Loucy (cell line): Measurements from ENCODE around the gene EPSTI1.

ENCODE experiments used
- H2AFZ ChIP-seq: fragments of 200-600 bp; sonication (generic); 2 replicates; pipeline ENCODE4 v1.6.0; 2016; ENCODE audit warnings: antibody characterized with exemption, mild to moderate bottlenecking, low read length, moderate library complexity
- H3F3A ChIP-seq: fragments of 200-600 bp; 2 replicates; pipeline ENCODE4 v1.6.0; 2016; ENCODE audit warnings: antibody characterized with exemption, low read depth, mild to moderate bottlenecking
- H3K27me3 ChIP-seq: fragments of 200-600 bp; sonication (generic); 2 replicates; pipeline ENCODE4 v1.6.1; 2014; ENCODE audit warnings: low read length, mild to moderate bottlenecking; ENCODE audit not compliant: insufficient read depth, poor library complexity, severe bottlenecking
- H3K36me3 ChIP-seq: fragments of 200-600 bp; sonication (generic); 2 replicates; pipeline ENCODE4 v1.6.1; 2016; ENCODE audit warnings: low read length; ENCODE audit not compliant: insufficient read depth
- H3K4me1 ChIP-seq: fragments of 200-600 bp; sonication (generic); 2 replicates; pipeline ENCODE4 v1.5.1; 2014; ENCODE audit warnings: low read length, mild to moderate bottlenecking; ENCODE audit not compliant: insufficient read depth, poor library complexity, severe bottlenecking
- H3K4me2 ChIP-seq: fragments of 200-600 bp; sonication (generic); 2 replicates; pipeline ENCODE4 v1.6.0; 2014; ENCODE audit warnings: antibody characterized with exemption, low read length, low read depth, mild to moderate bottlenecking; ENCODE audit not compliant: poor library complexity, severe bottlenecking
- H3K4me3 ChIP-seq: fragments of 200-600 bp; sonication (generic); 2 replicates; pipeline ENCODE4 v1.5.1; 2014; ENCODE audit warnings: low read length, mild to moderate bottlenecking, mixed read lengths; ENCODE audit not compliant: poor library complexity, severe bottlenecking
- H3K79me2 ChIP-seq: fragments of 200-600 bp; sonication (generic); 2 replicates; pipeline ENCODE4 v1.6.1; 2014; ENCODE audit warnings: low read length; ENCODE audit not compliant: insufficient read depth
- H3K9ac ChIP-seq: fragments of 200-600 bp; sonication (generic); 2 replicates; pipeline ENCODE4 v1.6.0; 2014; ENCODE audit warnings: mild to moderate bottlenecking, low read depth, low read length, moderate library complexity; ENCODE audit not compliant: poor library complexity, severe bottlenecking
- H3K9me2 ChIP-seq: fragments of 200-600 bp; sonication (generic); replicated peaks from 2 replicates; pipeline ENCODE4 v1.6.1; 2016; ENCODE audit warnings: low read depth, low read length, mixed read lengths
- H3K9me3 ChIP-seq: fragments of 200-600 bp; sonication (generic); 2 replicates; pipeline ENCODE4 v1.6.1; 2014; ENCODE audit warnings: mild to moderate bottlenecking, antibody characterized with exemption, low read length, low read depth; ENCODE audit not compliant: insufficient read depth
- H4K20me1 ChIP-seq: fragments of 200-600 bp; sonication (generic); 2 replicates; pipeline ENCODE4 v1.6.0; 2014; ENCODE audit warnings: antibody characterized with exemption, low read length, mild to moderate bottlenecking; ENCODE audit not compliant: insufficient read depth, poor library complexity, severe bottlenecking
- CTCF ChIP-seq: fragments of 200-600 bp; sonication (generic); conservative IDR thresholded peaks from 2 replicates; pipeline ENCODE4 v1.5.1; 2014; ENCODE audit warnings: mild to moderate bottlenecking, antibody characterized with exemption, low read length
- EZH2phosphoT487 ChIP-seq: fragments of 200-600 bp; IDR thresholded peaks from 2 replicates; pipeline ENCODE4 v1.6.1; 2018; ENCODE audit warnings: antibody characterized with exemption, mild to moderate bottlenecking, moderate library complexity, borderline replicate concordance

The EPSTI1 gene

DNA sequence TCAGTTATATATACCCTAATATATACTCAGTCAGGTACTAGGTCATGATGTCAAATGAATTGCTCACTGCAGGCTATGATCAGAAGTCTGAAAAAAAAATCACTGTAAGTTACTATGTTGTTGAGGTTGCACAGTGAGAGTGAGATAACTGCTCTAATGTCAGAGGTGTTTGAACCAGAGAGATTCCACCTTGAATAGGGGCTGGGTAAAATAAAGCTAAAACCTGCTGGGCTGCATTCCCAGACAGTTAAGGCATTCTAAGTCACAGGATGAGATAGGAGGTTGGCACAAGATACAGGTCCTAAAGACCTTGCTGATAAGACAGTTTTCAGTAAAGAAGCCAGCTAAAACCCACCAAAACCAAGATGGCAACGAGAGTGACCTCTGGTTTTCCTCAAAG, 10.2 kb downstream of the EPSTI1 start:
- Histone ChIP-seq H4K20me1 (no peaks in the 10 kb centered on the region), H3K4me1 (no peaks in the 10 kb centered on the region), H3K4me3 (no peak overlapping the region), H2AFZ (no peak overlapping the region), H3K9me2 (no peaks in the 10 kb centered on the region), H3F3A (no peaks in the 10 kb centered on the region), H3K79me2 (no peaks in the 10 kb centered on the region), H3K9ac (no peak overlapping the region), H3K4me2 (no peak overlapping the region), H3K9me3 (no peaks in the 10 kb centered on the region), H3K27me3 (no peaks in the 10 kb centered on the region), H3K36me3 (no peaks in the 10 kb centered on the region)
- no peak for TF ChIP-seq EZH2phosphoT487
- TF ChIP-seq CTCF: no peak

DNA sequence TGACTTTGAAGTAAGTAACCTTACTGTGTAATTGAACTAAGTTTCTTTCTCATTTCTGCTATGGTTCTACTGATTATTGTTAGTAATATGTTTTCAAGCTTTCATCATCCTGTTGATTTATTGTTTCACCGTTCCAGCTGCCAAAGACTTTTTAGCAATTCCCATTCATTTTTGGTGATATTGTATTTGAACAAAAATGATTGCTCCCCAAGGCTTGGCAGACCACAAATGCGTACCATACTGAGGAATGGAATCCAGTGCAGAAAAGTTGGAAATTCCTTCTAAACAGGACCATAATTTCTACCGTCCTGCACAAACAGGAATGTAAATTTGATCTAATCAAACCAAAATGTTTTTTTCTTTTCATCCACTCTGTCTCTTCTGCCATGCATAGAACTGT, 10.7 kb downstream of the EPSTI1 start:
- H3K4me2 ChIP-seq: no peak overlapping the region
- H3K36me3 ChIP-seq: no peaks in the 10 kb centered on the region
- H3K79me2 ChIP-seq: no peaks in the 10 kb centered on the region
- H3K9ac ChIP-seq: no peak overlapping the region
- no peaks in the 10 kb centered on the region for H3F3A ChIP-seq
- H3K9me2 ChIP-seq: no peaks in the 10 kb centered on the region
- no peak overlapping the region for H2AFZ ChIP-seq
- H3K27me3 ChIP-seq: no peaks in the 10 kb centered on the region
- no peaks in the 10 kb centered on the region for H4K20me1 ChIP-seq
- H3K9me3 ChIP-seq: no peaks in the 10 kb centered on the region
- TF ChIP-seq EZH2phosphoT487: no peak
- TF ChIP-seq CTCF: no peak
- H3K4me1 ChIP-seq: no peaks in the 10 kb centered on the region
- H3K4me3 ChIP-seq: no peak overlapping the region

DNA sequence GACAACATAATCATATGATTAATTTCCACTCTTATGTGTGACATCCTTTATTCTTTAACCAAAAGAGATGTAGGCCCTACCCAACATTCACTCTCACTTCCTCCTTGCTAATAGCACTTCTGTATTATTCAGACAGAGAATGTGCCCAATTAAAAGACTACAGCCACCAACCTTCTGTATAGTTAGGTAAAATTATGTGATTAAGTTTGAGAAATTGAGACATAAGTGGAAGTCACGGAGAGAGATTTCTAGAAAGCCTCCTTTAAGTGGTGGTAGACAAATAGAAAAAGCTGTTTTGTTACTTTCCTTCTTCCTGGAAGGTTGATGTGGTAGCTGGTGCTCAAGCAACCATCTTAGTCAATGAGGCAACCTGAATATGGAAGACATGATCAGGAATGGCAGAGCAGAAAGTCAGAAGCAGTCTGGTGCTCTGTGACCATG, 14.8 kb downstream of the EPSTI1 start:
- H3K9me2 ChIP-seq: no peaks in the 10 kb centered on the region
- no peaks in the 10 kb centered on the region for H3K79me2 ChIP-seq
- H4K20me1 ChIP-seq: no peaks in the 10 kb centered on the region
- no peaks in the 10 kb centered on the region for H3K36me3 ChIP-seq
- peaks cover 1% of the 10 kb centered on the region for H3K4me1 ChIP-seq
- TF ChIP-seq EZH2phosphoT487: no peak
- TF ChIP-seq CTCF: no peak
- H3K4me2 ChIP-seq: no peak overlapping the region
- H3K27me3 ChIP-seq: no peaks in the 10 kb centered on the region
- H3F3A ChIP-seq: no peaks in the 10 kb centered on the region
- H3K4me3 ChIP-seq: no peak overlapping the region
- H3K9ac ChIP-seq: no peak overlapping the region
- no peaks in the 10 kb centered on the region for H3K9me3 ChIP-seq
- H2AFZ ChIP-seq: no peak overlapping the region
